ENCODE results near the gene ZNF407. TPM values are rescaled to one million over a fixed set of nuclear protein-coding genes. Genes with fewer than 3 reads are reported as not detected.
A peak's percentile ranks its signal among the peaks of the same experiment; 100 is the strongest.

The ZNF407 gene
- total RNA-seq, 1 experiment from 2014 or later, result 7.6 TPM

DNA sequence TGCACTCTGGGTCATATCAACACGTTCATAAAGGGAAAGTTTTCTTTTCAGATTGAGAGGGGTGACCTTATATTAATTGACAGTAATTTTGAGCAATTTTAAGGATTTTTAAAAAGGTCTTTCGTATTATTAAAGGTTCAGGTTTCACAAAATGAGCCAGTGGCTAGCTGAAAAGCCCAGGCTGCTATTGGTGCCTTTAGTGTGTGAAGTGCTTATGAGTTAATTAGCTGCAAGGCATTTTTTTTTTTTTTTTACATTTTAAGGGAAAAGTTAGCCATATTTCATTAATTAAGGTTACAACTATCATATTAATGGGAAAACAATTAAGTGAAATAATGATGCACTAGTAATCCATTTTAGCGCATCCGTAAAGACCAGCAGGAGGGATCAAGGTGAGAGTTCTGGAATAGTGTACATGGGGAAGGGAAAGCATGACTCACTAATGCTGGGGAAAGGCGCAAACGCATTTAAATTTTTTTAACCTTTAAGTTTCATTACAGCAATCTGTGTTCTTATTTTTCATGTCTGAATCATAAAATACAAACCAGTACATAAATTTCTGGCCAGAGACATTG is 200.0 kb downstream of the ZNF407 start:
- no peak for TF ChIP-seq TCF7L2 (IDR thresholded peaks at IDR 0.05; ENCODE audit: borderline replicate concordance, extremely low read depth, insufficient read depth, insufficient read length)
- peak; percentile 25; the same call in 1 of the 2 replicates for TF ChIP-seq FOSL1 (IDR thresholded peaks at IDR 0.05; ENCODE audit: low read depth)
- TF ChIP-seq SIN3A (IDR thresholded peaks at IDR 0.05; ENCODE audit: low read depth), result no peak
- no peak for TF ChIP-seq ELF1 (IDR thresholded peaks at IDR 0.05; ENCODE audit: borderline replicate concordance, low read depth)
- no peak for TF ChIP-seq RAD21 (IDR thresholded peaks at IDR 0.05; ENCODE audit: low read depth)
- peak; percentile 29; the same call in 1 of the 2 replicates for TF ChIP-seq JUND (IDR thresholded peaks at IDR 0.05)
- no peak for TF ChIP-seq POLR2A (IDR thresholded peaks at IDR 0.05; ENCODE audit: borderline replicate concordance, extremely low read depth, insufficient read depth, insufficient read length)
- TF ChIP-seq, protein P1, sequence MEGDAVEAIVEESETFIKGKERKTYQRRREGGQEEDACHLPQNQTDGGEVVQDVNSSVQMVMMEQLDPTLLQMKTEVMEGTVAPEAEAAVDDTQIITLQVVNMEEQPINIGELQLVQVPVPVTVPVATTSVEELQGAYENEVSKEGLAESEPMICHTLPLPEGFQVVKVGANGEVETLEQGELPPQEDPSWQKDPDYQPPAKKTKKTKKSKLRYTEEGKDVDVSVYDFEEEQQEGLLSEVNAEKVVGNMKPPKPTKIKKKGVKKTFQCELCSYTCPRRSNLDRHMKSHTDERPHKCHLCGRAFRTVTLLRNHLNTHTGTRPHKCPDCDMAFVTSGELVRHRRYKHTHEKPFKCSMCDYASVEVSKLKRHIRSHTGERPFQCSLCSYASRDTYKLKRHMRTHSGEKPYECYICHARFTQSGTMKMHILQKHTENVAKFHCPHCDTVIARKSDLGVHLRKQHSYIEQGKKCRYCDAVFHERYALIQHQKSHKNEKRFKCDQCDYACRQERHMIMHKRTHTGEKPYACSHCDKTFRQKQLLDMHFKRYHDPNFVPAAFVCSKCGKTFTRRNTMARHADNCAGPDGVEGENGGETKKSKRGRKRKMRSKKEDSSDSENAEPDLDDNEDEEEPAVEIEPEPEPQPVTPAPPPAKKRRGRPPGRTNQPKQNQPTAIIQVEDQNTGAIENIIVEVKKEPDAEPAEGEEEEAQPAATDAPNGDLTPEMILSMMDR (IDR thresholded peaks at IDR 0.05 in 2 of 3, conservative IDR thresholded peaks at IDR 0.05 in 1 of 3; ENCODE audit: borderline replicate concordance in 1 of 3, insufficient read depth in 1 of 3, low read depth in 2 of 3, low read length in 2 of 3), result no peak
- no peak for TF ChIP-seq CBX3 (IDR thresholded peaks at IDR 0.05; ENCODE audit: low read depth)
- no peak for TF ChIP-seq ZFX (IDR thresholded peaks at IDR 0.05)
- TF ChIP-seq, protein P2, sequence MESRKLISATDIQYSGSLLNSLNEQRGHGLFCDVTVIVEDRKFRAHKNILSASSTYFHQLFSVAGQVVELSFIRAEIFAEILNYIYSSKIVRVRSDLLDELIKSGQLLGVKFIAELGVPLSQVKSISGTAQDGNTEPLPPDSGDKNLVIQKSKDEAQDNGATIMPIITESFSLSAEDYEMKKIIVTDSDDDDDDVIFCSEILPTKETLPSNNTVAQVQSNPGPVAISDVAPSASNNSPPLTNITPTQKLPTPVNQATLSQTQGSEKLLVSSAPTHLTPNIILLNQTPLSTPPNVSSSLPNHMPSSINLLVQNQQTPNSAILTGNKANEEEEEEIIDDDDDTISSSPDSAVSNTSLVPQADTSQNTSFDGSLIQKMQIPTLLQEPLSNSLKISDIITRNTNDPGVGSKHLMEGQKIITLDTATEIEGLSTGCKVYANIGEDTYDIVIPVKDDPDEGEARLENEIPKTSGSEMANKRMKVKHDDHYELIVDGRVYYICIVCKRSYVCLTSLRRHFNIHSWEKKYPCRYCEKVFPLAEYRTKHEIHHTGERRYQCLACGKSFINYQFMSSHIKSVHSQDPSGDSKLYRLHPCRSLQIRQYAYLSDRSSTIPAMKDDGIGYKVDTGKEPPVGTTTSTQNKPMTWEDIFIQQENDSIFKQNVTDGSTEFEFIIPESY (IDR thresholded peaks at IDR 0.05; ENCODE audit: extremely low read depth, insufficient replicate concordance, low read length), result no peak
- peaks cover 20 to 21% of the 10 kb centered on the region in 2 experiments for H3K4me1 ChIP-seq (ENCODE audit: control insufficient read depth in 1 of 2, insufficient read depth in 2 of 2, low read length in 2 of 2)
- H3K27ac ChIP-seq (ENCODE audit: low read depth, low read length), result no peak overlapping the region
- DNase-seq (ENCODE audit: low read depth, low spot score) (peak; percentile 28), ATAC-seq (peak; percentile 40; the same call in 1 of the 2 replicates)
- H3K27me3 ChIP-seq (ENCODE audit: insufficient read depth, low read length), result no peaks in the 10 kb centered on the region
- peak overlapping the region; percentile 57 for H3K4me2 ChIP-seq (ENCODE audit: low read length)
- peak overlapping the region in 1 of 2 experiments; percentile 30; a peak in 2 of 4 replicates for H3K4me3 ChIP-seq (replicated peaks in 1 of 2; ENCODE audit: low read depth in 1 of 2, low read length in 2 of 2)
- no peak overlapping the region for H3K9ac ChIP-seq (ENCODE audit: low read length)
- intact Hi-C loops (cut with micrococcal nuclease), result no loop called here
- H3K36me3 ChIP-seq (ENCODE audit: control insufficient read depth in 1 of 2, insufficient read depth in 2 of 2, low read length in 2 of 2), result no peaks in the 10 kb centered on the region
- no peaks in the 10 kb centered on the region for H3K9me3 ChIP-seq (ENCODE audit: control insufficient read depth in 1 of 2, insufficient read depth in 1 of 2, low read depth in 1 of 2, low read length in 2 of 2)
- ChIA-PET RAD21 (ENCODE audit: low non-redundant PET in 1 of 2, low total read pairs in 2 of 2, uncharacterized antibody in 2 of 2, unreplicated experiment in 2 of 2) (no interaction called here), POLR2A (no interaction called here), CTCF (no interaction called here)
- BruUV-seq (replicated peaks), result no TSS peak
- no peaks in the 10 kb centered on the region for H4K20me1 ChIP-seq (ENCODE audit: insufficient read depth)
- no peaks in the 10 kb centered on the region for H3K9me2 ChIP-seq (ENCODE audit: insufficient read depth)
- H3K79me2 ChIP-seq (ENCODE audit: insufficient read depth, low read length), result no peaks in the 10 kb centered on the region
- H2AFZ ChIP-seq (ENCODE audit: low read depth, low read length, poor library complexity, severe bottlenecking), result no peak overlapping the region
